NCI-H526 (cell line): Measurements from ENCODE around the gene VDAC1.
"Not testable (repeated sequence)": the region's sequence is repeated elsewhere in the genome, so short reads cannot be mapped to it uniquely, and the experiment has no call there.

Experiments
- DNase-seq, 2 experiments: peaks; one replicate each; lab custom pipeline; 2025; lab: John Stamatoyannopoulos, UW

Gene VDAC1, protein sequence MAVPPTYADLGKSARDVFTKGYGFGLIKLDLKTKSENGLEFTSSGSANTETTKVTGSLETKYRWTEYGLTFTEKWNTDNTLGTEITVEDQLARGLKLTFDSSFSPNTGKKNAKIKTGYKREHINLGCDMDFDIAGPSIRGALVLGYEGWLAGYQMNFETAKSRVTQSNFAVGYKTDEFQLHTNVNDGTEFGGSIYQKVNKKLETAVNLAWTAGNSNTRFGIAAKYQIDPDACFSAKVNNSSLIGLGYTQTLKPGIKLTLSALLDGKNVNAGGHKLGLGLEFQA

DNA sequence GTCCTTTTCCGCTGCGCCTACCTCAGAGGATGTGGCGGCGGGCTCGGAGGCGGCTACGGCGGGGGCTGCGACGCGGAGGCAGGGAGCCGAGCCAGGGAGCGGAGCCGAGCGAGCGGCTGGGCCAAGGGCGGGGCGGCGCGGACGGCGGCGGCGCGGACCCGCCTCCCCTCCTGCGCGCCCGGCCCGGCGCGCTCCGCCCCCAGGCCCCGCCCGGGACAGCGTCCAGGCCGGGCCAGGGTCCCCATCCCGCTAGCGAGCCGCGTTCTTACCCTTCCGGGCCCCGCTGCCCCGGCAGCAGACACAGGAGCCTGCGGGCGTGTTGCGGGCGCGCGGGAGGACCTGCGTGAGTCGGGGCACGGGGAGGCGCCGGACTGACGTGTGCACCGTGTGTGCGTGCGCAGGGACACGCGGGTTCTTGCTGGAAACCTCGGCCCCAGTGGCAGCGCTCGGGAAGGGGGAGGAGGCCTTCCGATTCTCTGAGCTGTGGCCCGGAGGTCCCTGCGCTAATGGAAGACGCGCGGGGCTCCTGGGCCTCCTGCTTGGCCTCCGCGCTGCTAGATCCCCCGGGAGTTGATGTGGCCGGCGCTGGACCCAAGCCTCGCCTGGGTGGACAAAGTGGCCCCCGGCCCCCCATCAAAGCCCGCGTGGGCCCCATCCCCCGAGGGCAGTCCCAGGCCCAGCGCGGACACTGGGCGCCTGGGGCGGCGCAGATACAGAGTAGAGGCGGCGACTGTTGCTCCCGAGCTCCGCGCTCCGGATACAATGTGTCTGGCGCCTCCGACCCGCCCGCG lies at the start of gene VDAC1:
TSS of gene VDAC1 (minus strand) at position 350 of the 791 bp plus-strand sequence. CDS start 11,963 bp downstream, outside the sequence.
- DNase-seq: peak; percentile 34 to 80

DNA sequence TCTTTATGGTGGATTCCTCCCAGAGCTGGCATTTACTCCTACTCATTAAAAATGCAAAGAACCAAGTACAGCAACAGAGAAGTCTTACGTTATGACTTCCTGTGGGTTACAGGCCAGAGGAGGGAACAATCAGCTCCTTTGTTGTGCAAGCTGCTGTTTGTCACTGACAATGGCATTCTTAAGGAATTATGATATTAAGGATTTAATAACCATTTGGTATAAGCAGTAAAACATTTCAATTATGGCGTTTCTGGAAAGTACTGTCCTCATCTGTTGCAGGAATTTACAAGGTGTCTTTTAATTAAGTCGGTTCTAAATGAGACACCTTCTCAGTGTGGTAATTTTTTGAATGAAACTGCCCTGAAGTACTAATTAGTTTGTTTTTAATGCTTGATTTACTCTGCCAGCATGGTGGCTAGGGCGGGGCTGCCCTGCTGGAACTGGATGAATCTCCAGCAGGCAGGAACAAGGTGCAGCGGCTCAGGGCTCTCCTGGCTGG lies 49.1 kb upstream of the VDAC1 start:
- peak; percentile 68 to 81 for DNase-seq

DNA sequence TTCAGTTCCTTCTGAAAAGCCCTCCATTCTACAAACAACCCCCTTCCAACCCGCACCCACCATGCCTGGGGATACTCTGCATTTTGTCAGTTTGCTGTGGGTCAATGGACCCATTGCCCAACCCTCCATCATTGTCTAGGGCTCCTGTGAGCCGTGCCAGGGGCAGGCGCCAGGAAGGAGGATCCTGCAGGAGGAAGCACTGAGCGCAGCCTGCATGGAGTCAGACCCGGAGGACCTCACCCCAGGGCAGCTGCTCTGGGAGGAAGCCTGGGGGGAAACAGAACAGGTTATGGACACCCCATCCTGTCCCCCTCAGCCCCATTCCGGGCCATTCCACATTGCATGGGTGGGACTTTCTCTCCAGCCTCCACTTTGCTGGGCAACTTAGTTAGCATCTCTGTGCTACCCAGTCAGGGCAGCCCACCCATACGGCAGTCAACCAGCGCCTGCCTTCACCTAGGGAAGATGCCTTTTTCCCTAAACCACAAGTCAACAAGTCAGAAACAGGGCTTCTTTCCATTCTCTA lies 48.6 kb upstream of the VDAC1 start:
- DNase-seq: peak in 1 of 2 experiments; percentile 36

DNA sequence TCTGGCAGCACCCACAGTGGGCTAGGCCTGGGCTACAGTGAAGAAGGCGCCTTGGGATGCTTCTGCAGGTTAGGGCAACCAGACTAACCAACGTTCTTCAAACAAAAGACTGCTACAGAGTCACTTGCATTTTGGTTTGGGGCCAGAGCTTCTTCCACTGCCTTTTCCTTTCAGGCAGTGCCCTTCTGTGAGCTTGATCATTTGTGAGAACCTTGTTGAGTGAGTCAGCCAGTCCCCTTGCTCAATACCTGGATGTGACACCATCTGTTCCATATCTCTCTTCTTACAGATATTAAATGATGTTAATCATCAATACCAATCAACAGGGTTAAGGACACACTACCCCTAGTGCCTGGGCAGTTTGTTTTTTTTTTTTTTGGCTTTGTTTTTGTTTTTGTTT lies 46.5 kb upstream of the VDAC1 start:
- no peak for DNase-seq

DNA sequence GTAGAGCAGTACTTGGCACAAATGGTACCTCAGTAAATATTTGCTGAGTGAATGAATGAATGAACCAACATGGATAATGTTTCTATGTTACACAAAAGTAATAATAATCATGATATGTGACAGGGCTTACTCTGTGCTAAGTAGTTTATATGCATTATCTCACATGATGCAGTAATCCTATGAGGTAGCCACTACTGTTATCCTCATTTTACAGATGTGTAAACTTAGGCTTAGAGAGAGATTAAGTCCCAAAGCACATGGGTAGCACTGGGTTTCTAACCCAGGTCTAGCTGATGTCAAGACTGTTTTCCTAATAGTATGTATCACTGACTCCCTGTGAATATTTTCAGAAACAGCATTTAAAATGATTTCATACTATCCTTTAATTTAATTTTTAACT lies 44.1 kb upstream of the VDAC1 start:
- no peak for DNase-seq

DNA sequence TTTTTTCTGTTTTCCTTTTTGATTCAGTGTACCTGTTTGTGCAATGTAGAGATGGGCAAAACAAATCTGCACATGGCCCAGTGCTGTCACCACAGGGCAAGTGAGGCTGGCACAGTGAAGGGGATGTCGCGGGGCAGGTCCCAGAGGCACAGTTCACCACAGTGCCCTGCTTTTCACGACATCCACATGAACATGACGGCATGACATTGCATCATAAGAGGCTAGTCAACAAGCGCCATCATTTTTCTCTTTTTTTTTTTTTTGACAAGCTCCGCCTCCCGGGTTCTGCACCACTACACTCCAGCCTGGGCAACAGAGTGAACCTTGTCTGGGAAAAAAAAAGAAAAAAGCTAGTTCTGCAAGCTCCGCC lies 42.9 kb upstream of the VDAC1 start:
- no peak for DNase-seq

DNA sequence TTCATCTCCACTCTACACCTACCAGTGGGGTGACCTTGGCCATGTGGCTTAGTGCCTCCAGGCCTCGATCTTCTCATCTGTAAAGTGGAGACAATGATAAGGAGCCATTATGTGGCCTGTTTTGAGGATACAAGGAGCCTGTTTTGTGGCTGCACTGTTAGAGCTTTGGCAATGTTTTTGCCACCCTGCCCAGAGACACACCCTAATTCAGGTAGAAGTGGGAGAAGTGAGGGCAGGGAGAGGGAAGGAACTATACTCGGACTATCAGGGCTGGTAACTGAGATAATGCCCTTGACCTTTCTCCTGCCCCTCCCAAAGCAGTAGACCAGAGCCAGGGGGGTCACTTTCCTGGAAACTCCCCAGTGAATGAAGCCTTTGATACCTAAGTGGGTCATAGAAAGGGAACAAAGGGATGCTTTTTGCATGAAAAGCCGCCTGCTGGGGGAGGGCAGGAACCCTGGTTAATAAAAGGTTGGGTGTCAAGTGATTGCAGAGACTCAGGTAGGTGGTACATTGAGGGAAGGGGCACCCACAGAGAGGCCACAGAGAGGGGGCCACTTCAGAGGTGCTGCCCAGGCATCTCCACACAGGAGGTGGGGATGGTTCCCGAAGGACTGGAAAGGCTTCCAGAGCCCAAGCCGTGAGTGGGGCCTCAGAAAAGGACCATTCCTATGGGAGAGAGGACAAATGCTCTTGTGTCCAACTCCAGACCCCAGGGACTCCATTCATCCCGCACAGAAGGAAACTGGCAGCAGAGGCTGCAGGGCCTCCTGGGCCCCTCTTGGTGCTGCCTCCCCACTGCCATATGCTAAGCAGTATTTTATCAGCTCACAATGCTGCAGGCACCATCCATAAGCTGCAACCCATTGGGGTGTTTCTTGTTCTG lies 42.3 kb upstream of the VDAC1 start:
- no peak for DNase-seq

DNA sequence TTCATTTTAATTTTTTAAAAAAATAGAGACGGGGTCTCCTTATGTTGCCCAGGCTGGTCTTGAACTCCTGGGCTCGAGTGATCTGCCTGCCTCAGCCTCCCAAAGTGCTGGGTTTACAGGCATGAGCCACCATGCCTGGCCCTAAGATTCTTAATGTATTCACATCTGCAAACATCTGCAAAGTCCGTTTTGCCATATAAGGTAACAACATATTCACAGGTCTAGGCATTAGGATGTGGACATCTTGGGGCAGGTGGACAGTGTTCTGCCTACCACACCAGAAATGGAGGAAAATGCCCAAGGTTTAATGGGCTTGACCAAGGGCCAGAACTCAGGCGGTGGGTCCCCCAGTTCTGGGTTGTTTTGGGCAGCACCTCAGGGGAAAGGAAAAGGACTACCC lies 41.6 kb upstream of the VDAC1 start:
- no peak for DNase-seq

DNA sequence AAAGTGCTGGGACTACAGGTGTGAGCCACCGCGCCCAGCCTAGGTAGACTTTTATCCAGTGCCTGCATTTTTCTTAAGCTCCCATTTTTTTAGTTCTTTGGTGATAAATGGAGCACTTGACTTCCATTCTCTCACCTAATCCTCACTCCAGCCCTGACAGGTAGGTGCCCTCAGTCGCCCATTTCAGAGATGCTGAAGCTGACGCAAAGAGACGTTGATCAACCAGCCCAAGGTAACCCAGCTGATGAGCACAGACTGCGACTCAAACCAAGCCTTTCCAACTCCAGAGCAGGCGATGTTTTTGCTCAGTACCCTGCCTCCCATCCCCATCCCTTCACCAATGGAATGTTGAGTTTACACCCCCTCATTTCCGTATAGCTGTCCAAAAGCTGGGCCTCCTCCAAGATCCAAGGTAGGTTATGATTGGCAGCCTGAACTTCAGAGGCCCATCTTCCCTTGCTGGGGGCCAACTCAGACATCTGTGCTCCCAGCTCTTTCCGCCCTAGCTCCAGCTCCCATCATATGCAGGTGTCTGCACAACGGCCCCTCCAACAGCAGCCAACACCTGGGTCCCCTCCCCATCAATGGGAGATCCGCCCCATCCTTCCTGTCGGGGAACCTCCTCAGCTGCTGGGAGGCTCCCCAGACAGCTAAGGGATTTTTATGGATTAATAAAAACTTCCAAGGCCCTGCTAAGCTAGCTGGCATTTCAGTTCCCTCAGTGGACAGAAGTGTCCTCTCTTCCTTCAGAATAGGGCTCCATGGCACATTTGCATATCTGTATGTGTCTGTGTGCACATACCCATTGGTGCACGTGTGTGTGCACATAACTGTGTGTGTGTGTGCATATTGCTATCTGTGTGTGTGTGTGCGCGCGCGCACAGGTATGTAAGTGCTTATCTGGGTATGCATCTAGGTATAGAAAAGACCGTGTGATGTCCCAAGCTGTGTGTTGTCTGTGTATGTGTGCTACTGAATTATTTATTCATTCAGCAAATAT lies 39.3 kb upstream of the VDAC1 start:
- no peak for DNase-seq

DNA sequence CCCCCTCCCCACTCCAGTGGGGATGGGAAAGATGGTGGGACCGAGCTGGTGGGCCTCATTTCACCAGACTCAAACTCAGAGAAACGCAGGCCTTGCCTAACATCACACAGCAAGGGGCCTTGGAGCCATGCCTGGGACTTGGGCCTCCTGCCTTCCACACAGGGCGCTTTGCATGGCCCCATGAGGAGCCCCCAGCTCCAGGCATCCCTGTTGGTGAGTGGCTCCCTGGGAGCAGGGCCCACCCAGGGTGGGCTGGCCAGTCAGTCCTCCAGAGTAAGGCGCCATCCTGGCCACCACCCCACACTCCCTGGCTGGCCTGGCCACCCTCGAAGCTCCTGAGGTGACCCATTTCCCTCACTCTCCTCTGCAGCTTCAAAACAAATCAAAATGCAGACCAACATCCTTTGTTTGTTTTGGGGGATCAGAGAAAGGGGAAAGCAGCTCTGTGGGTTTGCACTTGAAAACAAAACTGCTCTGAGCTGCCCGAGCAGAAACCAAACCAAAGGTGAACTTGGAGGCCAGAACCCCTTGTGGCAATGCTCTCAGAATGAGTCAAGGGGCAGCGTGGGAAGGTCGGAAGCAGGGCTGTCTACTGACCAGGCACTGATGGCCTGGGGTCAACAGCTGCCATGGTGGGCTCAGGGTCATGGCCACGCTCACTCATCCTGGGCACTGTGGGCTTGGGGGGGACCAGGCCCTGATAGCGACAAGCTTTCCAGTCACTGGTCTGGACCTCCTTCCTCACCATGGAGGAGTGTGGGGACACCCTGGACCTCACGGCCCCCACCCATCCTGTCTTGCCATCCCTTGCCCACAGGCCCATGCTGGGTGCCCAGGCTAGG lies 37.0 kb upstream of the VDAC1 start:
- DNase-seq: no peak

DNA sequence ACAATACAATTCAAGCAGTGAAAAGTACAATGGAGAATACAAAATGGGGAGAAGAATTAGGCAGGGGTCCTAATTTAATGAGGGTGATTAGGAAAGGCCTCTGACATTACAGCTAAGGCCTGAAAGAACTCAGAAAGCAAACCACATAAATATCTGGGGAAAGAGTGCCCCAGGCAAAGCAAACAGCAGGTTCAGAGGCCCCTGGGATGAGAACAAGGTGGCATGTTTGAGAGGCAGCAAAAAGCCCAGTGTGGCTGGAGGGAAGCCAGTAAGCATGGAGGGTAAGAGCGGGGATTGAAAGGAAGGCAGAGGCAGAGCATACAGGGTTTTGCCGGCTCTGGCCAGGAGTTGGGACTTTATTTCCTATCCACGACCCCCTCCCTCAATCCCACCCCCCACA lies 33.4 kb upstream of the VDAC1 start:
- DNase-seq: no peak

DNA sequence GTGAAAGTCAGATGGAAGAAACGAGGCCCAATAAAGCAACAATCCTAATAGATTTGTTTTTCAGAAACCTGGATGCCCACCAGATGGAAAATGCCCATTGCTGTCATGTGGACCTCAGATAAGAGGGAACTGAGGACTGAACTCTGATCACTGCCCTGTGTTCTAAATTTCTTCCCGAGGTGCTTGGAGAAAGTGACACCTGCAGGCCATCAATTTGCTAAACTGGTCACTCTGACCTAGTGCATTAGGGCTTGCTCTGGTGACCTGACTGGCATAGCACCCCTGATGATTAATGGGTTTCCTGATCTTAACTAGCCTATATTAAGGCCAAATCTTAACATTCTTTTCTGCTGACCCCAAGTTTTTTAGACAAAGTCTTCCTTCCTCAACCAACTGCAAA lies 32.4 kb upstream of the VDAC1 start:
- no peak for DNase-seq

DNA sequence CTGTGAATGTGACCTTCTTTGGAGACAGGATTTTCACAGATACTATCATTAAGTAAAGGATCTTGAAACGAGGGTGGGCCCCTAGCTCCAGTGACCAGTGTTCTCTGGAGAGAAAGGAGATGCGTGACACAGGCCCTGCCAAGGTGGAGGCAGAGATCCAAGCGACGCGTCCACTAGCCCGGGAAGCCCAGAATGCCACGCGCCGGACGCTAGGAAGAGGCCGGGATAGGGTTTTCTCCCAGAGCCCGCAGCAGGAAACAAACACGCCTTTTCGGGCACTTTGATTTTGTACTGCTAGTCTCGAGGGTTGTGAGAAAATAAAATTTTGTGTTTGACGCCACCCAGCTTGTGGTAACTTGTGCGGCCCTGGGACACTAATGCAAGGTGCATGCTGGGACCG lies 29.6 kb upstream of the VDAC1 start:
- DNase-seq: no peak

DNA sequence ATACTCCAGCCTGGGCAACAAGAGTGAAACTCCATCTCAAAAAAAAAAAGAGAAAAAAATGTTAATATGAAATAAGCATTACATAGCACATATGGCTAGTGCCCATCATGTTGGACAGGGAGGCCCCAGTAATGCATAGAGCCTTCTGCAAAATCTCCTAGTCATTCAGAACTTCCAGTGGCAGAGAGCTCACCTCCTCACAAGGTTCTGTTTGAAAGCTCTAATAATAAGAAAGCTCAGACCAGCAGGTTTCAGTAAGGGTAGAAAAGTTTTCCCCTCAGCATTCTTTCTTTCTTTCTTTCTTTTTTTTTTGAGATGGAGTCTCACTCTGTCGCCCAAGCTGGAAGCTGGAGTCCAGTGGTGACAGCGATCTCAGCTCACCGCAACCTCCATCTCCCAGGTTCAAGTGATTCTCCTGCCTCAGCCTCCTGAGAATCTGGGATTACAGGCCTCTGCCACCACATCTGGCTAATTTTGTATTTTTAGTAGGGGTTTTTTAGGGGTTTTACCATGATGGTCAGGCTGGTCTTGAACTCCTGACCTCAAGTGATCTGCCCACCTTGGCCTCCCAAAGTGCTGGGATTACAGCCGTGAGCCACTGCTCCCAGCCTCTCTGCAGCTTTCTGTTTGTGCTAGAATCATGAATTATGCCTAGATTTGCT lies 25.7 kb upstream of the VDAC1 start:
- not testable (repeated sequence) for DNase-seq

DNA sequence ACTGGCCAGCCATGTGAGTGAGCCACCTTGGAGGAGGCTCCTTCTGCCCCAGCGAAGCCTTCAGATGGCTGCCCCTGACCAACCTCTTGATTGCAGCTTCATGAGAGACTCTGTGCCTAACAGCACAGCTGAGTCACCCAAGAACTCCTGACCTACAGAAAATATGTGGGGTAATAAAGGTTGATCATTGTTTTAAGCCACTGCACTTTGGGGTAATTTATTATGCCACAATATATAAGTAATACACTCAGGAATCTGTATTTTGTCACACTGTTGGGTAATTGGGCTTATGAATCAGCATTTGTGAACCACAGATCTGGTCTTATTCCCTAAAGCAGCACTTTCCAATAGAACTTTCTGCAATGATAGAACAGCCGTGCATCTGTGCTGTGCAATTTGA lies 24.4 kb upstream of the VDAC1 start:
- DNase-seq: no peak

DNA sequence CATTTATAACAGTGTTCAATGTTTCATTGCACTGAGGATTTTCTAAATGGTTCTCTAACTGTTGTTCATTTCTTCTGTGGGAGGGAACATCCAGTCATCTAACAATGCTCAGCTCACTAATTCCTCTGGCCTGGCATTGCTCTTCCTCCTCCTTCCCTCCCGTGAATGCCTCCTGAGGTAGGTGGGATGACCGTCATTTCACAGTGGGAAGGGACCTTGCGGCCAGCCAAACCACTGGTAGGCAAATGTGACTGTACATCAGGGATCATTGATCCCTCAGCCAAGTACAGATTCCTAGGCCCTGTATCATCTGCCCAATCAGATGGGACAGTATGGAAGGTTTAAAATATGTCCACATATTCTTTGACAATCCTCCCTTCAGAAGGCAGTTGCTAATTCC lies 23.7 kb upstream of the VDAC1 start:
- no peak for DNase-seq

DNA sequence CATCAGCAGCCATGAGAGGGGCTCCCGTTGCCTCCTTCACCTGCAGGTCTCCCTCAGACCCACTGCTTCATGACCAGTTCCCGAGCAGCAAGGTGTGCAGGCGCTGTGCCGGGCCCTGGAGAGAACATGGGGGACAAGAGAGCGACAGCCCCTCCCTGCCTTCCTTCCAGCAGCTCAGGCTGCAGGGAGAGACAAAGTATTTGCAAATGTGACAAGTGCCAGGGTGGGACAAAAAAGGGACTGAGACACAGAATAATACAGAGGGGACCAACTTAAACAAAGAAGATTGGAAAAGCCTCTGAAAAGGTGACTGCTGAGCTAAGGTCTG lies 22.5 kb upstream of the VDAC1 start:
- DNase-seq: no peak

DNA sequence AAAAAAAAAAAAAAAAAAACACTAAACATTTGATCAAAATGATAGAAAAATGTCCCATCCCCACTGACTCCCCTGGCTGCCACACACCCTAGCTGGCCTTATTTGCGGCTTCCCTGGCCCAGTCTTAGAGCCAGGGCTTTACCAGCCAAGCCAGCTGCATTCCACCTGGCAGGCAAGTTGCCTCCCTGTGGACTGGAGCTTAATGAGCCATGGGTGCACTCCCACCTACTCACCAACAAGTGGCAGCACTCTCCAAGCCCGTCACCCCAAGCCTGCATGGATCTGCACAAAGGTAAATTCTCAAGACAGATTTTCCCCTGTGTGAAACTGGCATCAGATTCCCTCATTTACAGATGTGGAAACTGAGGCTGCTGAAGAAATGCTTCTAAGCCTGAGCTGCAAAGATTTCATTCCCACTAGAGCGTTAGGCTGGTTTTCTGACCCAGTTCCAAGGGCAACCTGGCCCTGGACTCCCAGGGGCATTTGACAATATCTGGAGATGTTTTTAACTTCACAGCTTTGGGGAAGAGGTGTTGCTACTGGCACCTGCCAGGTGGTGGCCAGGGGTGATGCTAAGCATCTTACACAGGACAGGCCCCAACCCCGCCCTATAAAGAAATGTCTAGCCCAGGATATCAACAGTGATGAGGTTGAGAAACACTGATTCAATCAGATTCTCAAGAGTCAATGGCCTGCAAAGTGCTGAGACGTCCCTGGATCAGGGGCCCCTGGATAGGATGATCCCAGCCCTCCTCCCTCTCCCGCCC lies 21.9 kb upstream of the VDAC1 start:
- DNase-seq: peak; percentile 72 to 85

DNA sequence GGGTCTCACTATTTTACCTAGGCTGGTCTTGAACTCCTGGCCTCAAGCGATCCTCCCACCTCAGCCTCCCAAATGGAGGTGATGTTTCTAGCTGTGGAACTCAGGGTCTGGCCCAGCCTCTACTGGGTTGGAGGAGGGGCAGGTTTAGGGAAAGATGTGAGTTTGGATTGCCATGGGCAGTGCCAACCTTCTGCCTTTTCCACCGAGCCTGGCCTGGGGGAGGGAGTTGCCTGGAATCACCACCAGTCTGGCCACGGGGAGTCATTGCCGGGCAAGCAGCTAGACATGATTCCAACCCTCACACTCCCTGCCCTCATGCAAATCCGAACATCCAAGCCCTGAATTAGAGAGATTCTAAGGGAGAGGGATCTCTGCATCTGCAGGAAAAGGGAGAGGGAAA lies 21.0 kb upstream of the VDAC1 start:
- DNase-seq: peak in 1 of 2 experiments; percentile 6
